Activated CD4-positive, alpha-beta T cell treated with anti-CD3 and anti-CD28 coated beads, Interleukin-2, Interleukin-4, amounts not matched to agents 100 ng/mL and 50 ng/mL, durations not matched to agents 16 hours and 8 hours (primary cell): ENCODE results near the gene GALR2.

ENCODE experiments used
- DNase-seq: peaks from one replicate; pipeline ENCODE4 v3.0.0-alpha.2; 2020; ENCODE audit warnings: low spot score

Gene GALR2

GRCh38 chr17:76125922-76126321, 51.3 kb downstream of the GALR2 start:
- DNase-seq = no peak
